ENCODE measurements around the gene BATF2.
"Not testable (repeated sequence)": the region's sequence is repeated elsewhere in the genome, so short reads cannot be mapped to it uniquely, and the experiment has no call there.

BATF2 gene

GRCh38 chr11:65013130-65013887 lies 16.5 kb upstream of the BATF2 start:
- peak; percentile 84 to 89 for DNase-seq (ENCODE audit: low read depth in 2 of 2)

GRCh38 chr11:65008873-65009272 lies 12.1 kb upstream of the BATF2 start:
- no peak for DNase-seq (ENCODE audit: low read depth in 2 of 2)

- DNase-seq (ENCODE audit: low read depth in 2 of 2), result no peak
Observed at GRCh38 chr11:65008016-65008415, 11.2 kb upstream of the BATF2 start.

GRCh38 chr11:65003968-65004367 lies 7.2 kb upstream of the BATF2 start:
- not testable (repeated sequence) for DNase-seq (ENCODE audit: low read depth in 2 of 2)

- no peak for DNase-seq (ENCODE audit: low read depth in 2 of 2)
Observed at GRCh38 chr11:65003282-65003681, 6.5 kb upstream of the BATF2 start.

GRCh38 chr11:65002706-65003105 lies 5.9 kb upstream of the BATF2 start:
- no peak for DNase-seq (ENCODE audit: low read depth in 2 of 2)

- DNase-seq (ENCODE audit: low read depth in 2 of 2), result no peak
Observed at GRCh38 chr11:64999478-64999877, 2.7 kb upstream of the BATF2 start.

GRCh38 chr11:64998690-64999431 lies 2.1 kb upstream of the BATF2 start:
- no peak for DNase-seq (ENCODE audit: low read depth in 2 of 2)

GRCh38 chr11:64998141-64998540 lies 1.4 kb upstream of the BATF2 start:
- no peak for DNase-seq (ENCODE audit: low read depth in 2 of 2)

GRCh38 chr11:64996327-64996709 lies 453 bp downstream of the BATF2 start:
- DNase-seq (ENCODE audit: low read depth in 2 of 2), result no peak

- DNase-seq (ENCODE audit: low read depth in 2 of 2), result no peak
Observed at GRCh38 chr11:64994318-64994717, 2.5 kb downstream of the BATF2 start.

- DNase-seq (ENCODE audit: low read depth in 2 of 2), result no peak
Observed at GRCh38 chr11:64990222-64990923, 6.4 kb downstream of the BATF2 start.

GRCh38 chr11:64989416-64989815 lies 7.4 kb downstream of the BATF2 start:
- no peak for DNase-seq (ENCODE audit: low read depth in 2 of 2)

GRCh38 chr11:64987998-64988854 lies 8.5 kb downstream of the BATF2 start:
- no peak for DNase-seq (ENCODE audit: low read depth in 2 of 2)

GRCh38 chr11:64983339-64983738 lies 13.4 kb downstream of the BATF2 start:
- not testable (repeated sequence) for DNase-seq (ENCODE audit: low read depth in 2 of 2)

GRCh38 chr11:64976651-64977050 lies 20.1 kb downstream of the BATF2 start:
- DNase-seq (ENCODE audit: low read depth in 2 of 2), result no peak

GRCh38 chr11:64974124-64974523 lies 22.6 kb downstream of the BATF2 start:
- no peak for DNase-seq (ENCODE audit: low read depth in 2 of 2)

GRCh38 chr11:64971421-64972233 lies 25.1 kb downstream of the BATF2 start, which contains the start of gene MAJIN:
Gene MAJIN, minus strand, starts transcription at chr11:64972108. Its CDS starts 12,703 bp downstream, at chr11:64959405.
- DNase-seq (ENCODE audit: low read depth in 2 of 2), result peak; percentile 89 to 90

GRCh38 chr11:64970731-64971151 lies 26.0 kb downstream of the BATF2 start:
- DNase-seq (ENCODE audit: low read depth in 2 of 2), result peak; percentile 26 to 44

GRCh38 chr11:64969209-64969608 lies 27.6 kb downstream of the BATF2 start:
- DNase-seq (ENCODE audit: low read depth in 2 of 2), result no peak

GRCh38 chr11:64967375-64967774 lies 29.4 kb downstream of the BATF2 start:
- DNase-seq (ENCODE audit: low read depth in 2 of 2), result no peak
